GM19324 (cell line): Measurements from ENCODE around the gene DDX42.
A peak's percentile ranks its signal among the peaks of the same experiment; 100 is the strongest.

ENCODE experiments used
- ATAC-seq: cut with Tn5 transposase; IDR thresholded peaks from one replicate; pipeline ENCODE4 v1.9.1; 2021; ENCODE audit warnings: mild to moderate bottlenecking, moderate library complexity; ENCODE audit not compliant: unreplicated experiment, low FRiP score

The DDX42 gene, protein sequence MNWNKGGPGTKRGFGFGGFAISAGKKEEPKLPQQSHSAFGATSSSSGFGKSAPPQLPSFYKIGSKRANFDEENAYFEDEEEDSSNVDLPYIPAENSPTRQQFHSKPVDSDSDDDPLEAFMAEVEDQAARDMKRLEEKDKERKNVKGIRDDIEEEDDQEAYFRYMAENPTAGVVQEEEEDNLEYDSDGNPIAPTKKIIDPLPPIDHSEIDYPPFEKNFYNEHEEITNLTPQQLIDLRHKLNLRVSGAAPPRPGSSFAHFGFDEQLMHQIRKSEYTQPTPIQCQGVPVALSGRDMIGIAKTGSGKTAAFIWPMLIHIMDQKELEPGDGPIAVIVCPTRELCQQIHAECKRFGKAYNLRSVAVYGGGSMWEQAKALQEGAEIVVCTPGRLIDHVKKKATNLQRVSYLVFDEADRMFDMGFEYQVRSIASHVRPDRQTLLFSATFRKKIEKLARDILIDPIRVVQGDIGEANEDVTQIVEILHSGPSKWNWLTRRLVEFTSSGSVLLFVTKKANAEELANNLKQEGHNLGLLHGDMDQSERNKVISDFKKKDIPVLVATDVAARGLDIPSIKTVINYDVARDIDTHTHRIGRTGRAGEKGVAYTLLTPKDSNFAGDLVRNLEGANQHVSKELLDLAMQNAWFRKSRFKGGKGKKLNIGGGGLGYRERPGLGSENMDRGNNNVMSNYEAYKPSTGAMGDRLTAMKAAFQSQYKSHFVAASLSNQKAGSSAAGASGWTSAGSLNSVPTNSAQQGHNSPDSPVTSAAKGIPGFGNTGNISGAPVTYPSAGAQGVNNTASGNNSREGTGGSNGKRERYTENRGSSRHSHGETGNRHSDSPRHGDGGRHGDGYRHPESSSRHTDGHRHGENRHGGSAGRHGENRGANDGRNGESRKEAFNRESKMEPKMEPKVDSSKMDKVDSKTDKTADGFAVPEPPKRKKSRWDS

DNA sequence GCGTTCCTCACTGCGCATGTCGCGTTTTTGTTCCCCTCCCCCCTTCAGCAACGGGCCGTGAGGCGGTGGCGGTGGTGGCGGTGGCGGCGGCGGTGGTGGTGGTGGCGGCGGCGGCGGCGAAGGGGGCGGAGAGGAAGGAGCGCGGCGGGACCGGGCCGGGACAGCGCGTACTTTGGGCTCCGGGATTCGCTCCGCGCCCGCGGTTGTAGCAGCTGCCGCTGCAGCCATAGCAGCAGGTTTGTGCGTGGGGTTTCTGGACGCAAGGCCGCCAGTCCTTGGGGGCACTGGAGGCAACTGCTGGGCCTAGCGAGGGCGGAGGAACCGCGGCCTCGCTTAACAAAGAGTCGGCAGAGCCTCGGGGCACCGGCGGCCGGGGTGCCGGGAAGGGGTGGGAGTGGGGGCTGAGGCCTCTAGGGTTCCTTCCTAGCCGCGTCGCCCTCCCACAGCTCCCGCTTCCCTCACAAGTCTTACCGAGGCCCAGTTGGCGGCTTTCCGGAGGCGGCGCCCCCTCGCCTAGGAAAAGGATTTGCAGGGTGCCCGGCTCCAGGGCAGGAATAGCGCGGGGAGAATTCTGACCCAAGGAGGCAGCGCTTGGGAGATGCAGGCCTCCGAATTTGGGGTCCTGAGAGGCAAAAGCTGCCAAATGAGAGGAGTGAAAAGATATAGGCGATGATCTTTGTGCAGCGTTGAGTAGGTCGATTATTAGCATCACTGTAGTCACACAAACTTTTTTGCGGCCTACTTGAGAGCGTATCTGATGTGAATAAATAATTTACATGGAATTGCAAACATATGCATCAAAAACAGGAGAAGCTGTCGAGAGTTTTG is at the start of gene DDX42:
Gene DDX42, plus strand, starts transcription at position 30 of the 828 bp plus-strand sequence. CDS start 12,880 bp downstream, outside the sequence.
- peak; percentile 14 for ATAC-seq

DNA sequence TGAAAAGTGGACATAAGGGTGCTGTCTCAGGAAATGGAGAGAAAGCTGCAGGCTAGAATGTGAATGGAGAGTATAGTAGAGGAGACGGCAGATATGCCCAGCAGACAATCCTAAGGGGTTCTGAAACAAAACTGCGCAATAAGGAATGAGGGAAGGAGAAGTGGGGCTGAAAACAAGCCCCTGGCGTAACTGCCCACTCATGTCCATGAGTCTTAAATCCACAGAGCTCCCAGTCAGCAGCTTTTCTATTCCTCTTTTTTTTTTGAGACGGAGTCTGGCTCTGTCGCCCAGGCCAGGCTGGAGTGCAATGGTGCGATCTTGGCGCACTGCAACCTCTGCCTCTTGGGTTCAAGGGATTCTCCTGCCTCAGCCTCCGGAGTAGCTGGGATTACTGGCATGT is 38.3 kb upstream of the DDX42 start:
- ATAC-seq = no peak

DNA sequence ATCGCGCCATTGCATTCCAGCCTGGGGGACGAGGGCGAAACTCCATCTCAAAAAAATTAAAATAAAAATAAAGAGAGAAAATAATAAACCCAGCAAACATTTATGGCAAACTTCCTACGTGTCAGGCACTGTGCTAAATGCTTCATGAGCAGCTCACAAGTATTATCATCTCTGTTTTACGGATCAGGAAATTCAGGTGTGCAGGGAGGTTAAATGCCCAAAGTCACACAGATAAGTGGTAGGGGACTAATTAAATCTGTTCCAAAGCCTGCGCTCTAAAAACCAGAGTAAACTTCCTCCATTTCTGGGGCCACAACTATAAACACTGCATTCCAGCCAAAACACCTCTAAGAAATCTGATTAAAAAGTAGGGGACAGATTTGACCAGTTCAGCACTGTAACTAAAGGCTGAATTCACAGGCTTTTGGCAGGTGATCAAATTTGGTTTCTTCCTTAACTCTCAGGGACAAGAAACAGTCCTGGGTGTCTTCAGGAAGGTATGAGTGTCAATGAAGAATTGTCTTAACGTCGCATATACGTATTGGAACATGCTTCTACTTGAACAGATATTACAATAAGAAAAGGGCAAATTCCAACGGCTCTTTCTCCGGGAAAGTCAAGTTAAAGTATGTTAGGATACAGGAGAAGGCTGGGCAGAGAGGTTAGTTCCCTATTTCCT is 33.4 kb upstream of the DDX42 start:
- no peak for ATAC-seq

DNA sequence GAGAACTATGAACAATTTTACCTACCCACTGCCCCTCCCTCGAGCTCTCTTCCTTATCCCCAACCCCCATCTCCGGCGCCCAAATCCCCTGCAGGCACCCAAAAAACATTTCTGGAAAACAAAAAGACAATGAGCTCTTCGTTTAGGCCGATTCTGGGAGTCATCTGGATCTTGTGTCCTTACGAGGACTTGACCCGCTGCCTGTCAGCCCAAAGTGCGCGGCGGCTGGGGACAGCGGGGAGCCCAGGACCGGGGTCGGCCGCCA is 32.9 kb upstream of the DDX42 start:
- ATAC-seq = peak; percentile 22

DNA sequence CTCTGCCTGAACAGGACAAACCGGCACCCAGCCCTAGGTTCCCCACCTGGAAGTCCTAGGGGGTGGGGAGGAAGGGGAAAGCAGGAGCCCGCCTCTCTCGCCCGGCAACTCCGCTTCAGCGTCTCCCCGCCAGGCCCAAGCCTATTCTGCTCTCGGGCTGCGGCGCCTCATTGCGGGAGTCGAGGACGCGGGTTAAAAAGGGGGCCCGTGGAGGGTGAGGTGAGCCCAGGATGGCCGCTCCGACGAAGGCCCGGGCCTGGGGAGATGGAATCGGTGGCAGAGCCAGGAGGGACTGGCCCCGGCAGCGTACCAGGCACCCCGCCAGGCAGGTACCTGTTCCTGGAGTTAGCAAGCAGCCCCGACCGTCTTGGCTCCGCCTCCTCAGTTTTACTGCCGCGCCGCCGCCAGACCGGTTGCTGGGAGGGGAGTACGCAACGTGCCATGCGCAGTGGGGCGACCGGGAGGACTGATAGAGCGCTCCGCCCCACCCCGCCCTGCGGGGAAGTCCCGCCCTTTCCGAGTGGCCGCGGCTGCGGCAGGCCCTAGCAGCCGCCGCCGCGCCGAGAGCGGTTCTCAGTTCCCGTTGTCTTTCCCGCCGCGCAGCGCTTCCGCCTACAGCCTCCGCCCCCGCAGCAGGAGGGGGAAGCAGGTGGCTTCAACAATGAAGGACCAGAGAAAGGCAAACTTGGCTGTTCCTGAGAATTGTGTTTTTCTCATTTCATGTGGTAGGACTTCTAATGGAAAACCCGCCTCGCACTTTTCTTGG is 32.4 kb upstream of the DDX42 start, which contains the start of gene STRADA:
Gene STRADA, minus strand, starts transcription at position 392 of the 766 bp plus-strand sequence. CDS start 13,430 bp downstream, outside the sequence.
- ATAC-seq = peak; percentile 95

GRCh38 chr17:63751806-63752205 is 22.2 kb upstream of the DDX42 start:
- ATAC-seq = no peak

DNA sequence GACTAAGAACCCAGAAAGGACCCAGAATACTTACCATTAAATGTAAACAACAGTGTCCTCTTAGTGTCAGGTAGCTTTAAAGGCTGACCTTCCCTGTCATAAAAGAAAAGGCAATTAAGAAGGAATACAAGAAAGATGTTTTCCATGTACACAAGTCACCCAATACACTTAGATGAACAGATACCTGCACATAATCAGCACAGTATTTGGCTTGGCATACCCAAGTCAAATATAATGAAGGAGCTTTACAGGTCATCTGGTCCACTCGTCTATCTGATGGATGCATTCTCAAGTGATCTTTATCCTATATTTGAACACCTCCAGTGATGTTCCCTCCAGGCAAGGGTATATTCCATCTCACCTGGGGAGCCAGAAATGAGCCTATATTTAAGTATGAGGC is 21.3 kb upstream of the DDX42 start:
- ATAC-seq = no peak

DNA sequence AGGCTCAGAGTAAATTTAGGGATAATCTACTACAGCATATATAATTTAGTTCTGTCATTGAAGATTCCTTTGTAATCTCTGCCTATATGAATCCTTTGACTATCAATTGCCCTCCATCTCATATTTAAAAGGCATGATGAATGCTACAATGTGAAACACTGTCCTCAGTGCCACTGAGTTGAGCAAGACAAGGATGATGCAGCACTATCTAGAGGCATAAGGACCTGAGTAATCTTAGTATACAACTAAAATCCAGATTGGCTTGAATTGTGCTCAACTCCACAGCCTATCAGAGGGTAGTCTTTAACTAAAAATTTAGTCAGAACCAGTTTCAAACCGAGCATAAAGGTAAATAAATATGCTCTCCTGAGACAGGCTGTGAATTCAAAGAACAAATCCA is 20.8 kb upstream of the DDX42 start:
- ATAC-seq = no peak

DNA sequence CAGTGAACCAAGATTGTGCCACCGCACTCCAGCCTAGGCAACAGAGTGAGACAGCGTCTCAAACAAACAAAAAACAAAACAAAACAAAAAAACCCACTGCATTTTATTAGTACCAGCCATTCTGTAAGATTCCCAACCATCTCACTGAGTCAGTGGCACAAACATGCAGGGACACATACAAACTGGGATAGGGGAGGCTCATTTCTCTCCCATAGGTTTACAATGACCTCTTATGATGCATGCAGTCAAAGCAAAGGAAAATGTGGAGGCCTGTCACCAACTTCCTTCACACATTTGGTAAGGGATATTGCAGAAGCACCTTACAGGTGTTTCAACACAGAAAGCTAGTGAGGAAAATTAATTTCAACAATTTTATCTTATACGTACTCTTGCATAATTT is 19.9 kb upstream of the DDX42 start:
- ATAC-seq = no peak

- no peak for ATAC-seq
These were observed 15.5 kb upstream of the DDX42 start for GRCh38 chr17:63758428-63758827.

DNA sequence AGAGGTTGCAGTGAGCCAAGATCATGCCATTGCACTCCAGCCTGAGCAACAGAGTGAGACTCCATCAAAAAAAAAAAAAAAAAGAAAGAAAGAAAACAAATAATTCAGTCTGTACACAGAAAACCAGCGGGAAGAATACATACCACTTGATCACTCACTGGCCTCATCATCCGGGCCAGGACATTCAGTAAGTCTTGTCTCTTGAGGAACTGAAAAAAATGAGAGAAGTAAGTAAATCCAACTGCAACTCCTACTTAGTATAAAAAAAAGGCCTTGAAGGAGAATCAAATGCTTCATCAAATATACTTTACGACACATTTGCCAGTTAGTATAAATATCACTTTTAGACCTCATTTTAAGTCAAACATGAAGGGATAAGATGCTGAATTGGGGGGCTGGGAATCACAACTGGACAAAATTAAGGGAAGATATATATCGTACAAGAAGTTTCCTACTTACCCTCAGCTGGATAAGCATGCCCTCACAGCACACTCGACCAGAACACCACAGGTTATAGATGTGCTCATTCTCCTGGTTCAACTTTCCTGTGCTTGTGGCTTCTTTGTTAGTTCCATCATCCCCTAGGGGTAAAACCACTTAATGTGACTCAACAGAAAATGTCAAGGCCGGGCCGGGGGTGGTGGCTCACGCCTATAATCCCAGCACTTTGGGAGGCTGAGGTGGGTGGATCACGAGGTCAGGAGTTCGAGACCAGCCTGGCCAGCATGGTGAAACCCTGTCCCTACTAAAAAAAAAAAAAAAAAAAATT is 13.0 kb upstream of the DDX42 start:
- no peak for ATAC-seq

DNA sequence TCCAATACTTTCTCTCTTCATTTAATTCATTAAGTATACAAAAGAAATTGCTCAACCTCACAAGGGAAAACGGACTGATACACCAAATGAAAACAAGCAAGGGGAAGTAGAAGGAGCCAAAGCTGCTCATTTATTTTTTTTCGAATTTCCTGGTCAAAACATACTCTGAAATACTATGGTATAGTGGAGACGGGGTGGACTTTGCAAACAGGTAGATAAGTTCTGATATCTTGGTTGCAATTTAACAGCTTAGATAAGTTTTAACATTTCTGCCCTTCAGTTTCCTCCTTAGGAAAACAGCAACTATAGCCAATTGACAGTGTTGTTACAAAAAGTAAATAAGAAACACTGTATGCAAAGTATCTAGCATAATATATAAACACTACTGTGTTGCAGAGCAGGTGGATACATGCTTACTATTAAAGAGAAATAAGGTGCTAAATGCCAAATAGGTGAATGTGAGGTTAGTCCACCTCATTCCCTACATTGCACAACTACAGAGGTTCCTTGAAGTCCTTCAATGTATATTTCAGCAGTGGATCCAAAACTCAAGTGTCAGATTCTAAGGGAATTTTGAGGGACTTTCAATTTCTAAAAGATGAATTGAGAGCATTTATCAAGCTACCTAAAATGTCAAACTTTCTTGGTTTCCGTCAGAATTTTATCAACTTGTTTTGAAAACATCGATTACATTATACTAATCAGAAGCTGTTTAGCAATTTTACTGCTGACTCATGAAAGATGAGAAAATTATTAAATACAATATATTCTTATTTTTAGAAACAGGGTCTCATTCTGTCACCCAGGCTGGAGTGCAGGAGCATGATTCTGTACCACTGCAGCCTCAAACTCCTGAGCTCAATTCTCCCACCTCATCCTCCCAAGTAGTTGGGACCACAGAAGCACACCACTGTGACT is 11.6 kb upstream of the DDX42 start:
- ATAC-seq = no peak

DNA sequence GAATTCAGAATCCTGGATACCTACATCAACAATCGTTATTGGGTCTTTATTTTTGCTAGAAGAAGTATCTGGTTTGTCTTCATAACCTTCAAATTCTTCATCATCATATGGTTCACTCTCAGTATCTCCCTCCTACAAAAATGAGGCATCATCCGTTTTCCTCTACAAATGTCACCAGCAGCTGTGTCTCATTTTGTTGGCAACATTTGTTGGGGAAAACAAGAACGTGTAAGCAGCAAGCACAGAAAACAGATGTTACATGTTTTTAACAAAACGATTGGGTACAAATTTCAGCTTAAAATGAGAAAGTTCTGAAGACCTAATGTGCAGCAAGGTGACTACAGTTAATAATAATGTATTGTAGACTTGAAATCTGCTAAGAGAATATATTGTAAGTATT is 9.3 kb upstream of the DDX42 start:
- no peak for ATAC-seq

DNA sequence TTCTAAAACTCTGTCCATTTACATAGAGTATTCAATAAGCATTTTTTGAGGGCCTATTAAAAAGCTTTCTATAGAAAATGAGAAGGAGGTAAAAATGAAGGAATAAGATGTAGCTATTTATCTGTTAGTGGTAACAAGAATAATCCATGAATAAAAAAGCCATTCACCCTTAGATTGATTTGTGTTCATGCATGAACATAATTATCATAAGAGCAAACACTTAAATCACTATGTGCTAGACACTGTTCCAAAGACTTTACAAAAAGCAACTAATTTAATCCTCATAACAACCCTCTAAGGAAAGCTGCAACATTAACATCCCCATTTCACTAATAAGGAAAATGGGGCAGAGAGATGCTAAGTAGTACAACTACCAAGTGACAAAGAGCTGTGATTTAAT is 7.2 kb upstream of the DDX42 start:
- no peak for ATAC-seq

DNA sequence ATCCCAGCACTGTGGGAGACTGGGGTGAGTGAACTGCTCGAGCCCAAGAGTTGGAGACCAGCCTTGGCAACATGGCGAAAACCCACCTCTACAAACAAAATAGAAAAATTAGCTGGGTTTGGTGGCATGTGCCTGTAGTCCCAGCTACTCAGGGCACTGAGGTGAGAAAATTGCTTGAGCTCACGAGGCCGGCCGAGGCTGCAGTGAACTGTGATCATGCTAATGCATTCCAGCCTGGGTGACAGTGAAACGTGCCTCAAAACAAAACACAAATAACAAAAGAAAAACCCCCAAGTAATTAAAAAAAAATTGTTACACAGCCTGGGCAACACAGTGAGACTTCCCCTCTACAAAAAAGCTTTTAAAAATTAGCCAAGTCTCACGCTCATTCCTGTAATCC is 5.5 kb upstream of the DDX42 start:
- ATAC-seq = no peak

- no peak for ATAC-seq
These were observed 1.1 kb upstream of the DDX42 start for GRCh38 chr17:63772801-63773271.

DNA sequence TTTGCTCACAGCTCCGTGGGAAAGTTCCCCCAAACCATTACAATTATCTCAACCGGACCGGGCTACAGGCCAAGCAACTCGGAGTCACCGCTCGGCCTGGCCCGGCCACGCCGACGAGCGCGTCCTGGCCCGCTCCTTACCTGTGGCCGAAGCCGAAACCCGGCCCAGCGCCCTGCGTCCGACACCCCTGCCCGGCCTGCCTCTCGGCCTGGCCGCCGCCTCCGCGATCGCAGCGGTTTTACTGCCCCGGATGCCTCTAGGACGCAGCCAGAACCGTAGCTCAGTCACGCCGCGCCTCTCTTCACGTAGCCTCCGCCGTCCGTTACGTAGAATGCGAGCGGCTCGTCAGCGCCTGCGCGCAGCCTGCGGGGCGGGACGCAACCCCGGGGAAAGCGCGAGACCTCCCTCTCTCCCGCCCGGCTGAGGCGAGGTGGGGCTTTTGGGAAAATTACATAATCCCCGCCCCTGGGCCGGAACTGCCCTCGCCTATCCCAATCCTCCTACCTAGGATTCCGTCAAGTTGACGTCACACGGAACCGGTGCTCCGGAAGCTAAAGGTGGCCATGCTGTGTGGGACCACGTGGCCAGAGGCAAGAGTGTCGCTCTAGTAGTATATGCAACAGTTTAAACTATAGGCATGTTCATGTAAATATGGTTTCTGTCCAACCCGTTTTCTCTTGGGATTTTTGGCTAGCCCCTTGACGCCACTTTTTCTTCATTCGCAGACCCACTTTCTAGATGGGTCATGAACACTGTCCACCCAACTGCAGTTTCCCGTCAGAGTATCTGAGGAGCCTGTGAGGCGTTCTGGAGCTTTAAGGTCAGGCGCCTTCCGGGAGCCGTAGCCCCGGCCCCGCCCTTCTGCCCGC is 464 bp upstream of the DDX42 start, which contains the start of gene CCDC47:
Gene CCDC47, minus strand, starts transcription at position 326 of the 869 bp plus-strand sequence. CDS start 7,422 bp downstream, outside the sequence.
- ATAC-seq = peak; percentile 85
